Fibroblast of skin of scalp (primary cell): ENCODE results near the gene RGS10.

Experiments used
- DNase-seq: peaks from one replicate; pipeline ENCODE4 v3.0.0-alpha.2; 2013

Gene RGS10

DNA sequence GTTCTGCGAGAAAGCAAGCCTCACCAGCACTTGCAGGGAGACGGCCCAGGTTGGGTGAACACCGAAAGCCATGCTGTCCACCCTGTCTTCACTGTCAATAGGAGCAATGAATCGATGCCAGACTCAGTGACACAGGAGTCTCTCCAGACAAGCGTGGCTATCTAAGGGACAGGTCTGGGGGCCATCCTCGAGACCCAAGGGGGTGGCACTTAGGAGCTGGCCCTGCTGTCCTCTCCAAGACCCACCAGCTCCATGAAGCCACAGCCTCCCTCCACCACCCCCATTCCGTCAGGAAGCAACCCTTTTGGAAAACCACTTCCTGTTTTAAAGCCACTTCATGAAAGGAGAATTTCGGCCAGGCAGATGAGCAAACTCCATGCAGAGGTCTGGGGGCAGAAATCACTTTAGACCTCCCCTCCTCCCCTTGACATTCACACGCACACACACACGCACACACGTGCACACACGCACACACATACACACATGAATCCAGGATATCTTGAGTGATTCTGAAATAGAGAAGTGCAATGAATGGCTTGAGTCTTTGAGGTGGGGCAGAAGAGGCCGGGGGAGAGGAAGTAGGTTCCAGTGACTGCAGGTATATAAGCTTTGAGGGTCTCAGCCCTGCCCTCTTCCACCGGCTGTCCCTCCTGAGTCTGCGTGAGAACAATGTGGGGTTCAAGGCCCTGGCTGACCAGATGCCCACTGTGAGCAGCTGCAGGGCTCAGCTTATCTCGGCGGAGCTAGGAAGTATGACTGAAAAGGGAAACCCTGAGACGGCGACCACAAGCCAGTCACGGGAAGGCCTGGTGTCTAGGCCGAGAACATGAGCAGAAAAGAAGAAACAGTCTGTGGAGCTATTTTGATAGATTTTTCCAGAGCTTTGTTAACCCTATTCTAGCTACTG lies 25.0 kb downstream of the RGS10 start:
- peak; percentile 66 for DNase-seq

DNA sequence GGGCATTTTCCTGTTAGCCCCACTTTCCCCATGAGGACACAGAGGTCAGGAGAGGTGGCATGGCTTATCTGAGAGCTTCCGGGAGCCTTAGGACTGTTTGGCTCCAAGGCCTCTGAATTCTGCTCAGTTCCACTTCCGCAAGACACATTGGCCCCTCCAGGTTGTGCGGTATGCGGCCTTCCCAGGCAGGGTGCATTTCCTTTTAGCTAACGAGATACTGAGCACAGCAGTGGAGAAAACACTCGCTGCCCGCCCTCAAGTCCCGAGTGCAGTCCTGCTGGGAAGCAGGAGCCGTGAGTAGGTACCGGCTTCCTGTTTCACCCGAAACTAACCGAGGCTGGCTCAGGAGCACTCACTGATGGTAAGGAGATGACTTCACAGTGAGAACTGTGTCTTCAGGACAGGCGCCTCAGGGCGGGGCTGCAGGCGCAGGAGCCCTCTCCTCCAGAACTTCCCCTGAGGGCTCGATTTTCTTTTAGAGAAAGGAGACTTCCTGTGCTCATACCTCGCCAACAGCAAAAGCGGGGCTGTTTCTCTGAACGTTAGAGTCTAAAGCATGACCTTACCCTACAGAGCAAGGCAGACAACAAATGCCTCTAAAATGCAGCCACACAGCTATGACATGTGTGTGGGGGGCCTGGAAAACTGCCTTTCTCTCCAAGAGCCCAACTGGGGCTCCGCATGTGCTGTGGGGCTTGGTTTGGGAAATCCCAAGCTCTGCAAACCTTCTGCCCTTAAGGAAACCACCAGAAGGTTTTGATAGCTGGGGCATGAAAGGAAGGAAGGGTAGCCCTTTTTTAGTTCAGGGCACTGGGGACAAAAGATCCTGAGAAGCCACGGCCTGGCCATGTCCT lies 25.9 kb downstream of the RGS10 start:
- peak; percentile 41 for DNase-seq

DNA sequence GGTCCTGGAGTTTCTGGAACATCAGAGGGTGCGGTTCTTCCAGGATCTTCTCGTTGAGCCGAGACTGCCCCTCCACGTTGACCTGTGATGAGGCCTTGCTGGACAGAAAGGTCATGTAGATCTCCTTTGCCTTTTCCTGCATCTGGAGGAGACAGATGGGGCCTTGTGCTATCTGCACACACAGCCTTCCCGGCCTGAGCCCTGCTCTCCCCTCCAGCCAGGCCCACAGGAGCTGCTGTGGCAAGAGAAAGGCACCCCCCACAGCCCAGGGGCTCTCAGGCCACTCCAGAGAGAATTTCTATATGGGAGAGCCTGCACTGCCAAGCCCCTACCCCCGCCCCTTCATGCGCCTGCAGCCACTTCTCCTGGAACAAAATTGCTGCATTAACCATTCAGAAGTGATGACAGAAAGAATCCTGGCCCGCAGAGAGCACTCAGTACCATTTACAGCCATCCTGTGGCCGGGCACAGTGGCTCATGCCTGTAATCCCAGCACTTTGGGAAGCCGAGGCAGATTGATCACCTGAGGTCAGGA lies 26.9 kb downstream of the RGS10 start:
- no peak for DNase-seq

DNA sequence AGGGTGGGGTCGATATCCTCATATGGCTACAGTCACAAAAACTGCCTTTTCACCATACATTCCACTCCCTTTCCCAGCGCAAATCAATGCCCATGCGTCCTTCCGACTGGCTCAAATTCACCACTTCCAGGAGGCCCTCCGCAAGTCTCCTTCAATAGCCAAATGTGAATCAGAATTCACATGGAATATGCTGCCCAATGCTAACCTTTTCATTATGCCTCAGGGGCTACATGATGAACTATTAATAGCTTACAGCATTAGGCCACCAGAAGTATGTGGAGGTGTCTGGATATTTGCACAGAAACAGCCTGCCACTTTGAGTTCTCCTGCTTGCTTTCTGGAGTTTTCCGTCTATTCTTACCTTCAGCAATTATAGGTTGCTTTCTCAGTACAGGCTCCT lies 27.7 kb downstream of the RGS10 start:
- DNase-seq = no peak

DNA sequence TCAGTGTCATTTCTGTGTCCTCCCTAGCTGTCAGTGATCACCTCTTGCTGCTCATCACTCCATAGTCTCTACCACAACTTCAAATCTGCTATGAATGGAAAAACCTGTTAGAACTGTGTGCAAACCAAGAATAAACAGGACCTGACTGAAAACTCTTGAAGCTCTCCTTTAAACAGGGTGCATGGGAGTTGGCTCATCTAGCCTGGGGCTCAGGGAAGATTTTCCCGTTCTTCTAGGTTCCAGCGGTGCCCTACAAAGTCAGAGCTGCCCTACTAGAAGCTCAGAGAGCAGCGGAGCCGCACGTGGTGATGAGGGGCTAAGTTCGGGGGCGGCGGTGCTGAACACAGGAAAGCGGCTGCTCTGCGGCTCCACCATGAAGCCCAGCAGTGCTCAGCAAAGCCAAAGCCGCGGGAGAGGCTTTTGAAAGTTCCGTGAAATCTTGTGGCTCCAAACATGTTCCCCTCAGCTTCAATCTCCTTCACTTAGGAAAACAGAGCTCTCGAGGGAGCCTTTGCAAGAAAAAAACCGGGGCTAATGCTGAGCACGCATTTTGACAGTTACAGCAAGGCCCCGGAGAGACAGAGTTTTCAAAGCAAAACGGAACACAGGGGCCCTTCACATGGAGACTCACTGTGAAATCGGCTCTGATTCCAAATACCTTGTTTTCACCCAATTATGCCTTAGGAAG lies 30.5 kb downstream of the RGS10 start:
- no peak for DNase-seq

DNA sequence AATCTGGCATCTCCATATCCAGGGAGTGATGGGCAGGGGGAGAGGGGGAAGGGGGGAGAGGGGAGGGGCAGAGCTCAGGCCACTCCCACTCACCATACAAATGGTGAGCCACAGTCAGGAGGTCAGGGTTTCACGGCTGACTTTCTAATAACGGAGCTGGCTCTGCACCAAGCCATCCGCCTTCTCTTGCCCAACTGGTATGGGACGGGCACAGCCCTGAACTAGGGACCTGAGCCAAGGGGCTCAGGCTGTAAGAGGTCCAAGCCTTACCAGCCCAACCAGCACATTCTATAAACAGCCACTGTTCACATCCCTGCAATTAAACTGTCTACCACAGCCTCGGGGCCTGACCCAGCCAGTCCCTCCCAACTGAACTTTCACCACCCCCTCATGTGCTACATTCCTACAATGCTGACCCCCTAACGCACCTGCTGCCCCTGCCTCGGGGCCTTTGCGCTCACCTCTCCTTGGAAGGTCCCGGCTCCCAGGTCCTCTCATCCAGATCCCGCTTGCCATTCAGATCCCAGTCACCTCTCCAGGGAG lies 32.5 kb downstream of the RGS10 start:
- DNase-seq = no peak

DNA sequence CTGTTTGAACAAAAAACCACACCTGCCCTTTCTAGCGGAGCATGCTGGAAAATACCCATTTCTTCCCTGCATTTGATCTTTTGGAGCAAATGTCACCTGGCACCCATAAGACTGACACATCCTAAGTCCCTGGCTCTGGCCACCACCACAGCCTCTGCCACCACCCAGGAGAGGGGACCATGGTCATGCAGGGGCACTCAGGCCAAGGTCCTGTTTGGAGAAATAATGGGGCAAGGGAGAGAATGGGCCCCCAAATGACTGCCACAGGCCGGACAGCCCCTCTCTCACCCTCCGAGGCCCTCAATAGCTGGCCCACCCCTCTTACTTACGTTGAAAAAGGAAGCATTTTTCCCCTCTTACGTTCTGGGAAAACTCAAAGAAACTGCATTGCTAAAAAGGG lies 35.4 kb downstream of the RGS10 start:
- DNase-seq = no peak

DNA sequence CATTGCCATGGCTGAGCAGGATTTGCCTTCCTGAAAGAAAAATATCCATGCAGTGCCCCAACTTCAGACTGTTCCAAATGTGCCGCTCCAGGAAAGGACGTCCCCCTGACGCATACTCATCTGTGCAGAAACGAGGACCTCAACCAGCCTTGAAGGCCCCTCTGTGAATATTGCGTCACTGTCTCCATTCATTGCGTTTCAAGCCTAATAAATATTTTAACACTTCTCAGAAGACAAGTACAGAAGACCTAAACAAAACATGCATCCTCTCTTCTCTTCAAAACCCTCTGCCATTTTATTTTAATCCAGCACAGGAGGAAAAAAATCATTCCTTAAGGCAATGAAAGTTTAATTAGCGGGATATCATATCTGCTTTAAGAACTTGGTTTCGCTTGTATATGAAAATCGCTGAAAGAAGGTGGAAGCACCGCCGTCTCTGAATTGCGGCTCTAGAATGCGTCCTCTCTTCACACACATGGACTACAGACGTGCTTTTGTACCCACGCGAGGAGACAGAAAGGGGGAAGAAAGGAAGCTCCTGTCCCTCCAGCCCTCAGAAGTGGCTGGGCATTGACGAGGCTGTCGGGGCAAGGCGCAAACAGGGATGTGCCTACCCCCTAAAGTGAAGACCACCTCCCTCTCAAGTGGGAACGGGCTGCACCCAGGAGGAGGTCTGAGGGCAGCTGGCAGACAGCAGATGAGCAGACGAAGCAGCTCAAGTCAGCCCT lies 36.8 kb downstream of the RGS10 start:
- no peak for DNase-seq

DNA sequence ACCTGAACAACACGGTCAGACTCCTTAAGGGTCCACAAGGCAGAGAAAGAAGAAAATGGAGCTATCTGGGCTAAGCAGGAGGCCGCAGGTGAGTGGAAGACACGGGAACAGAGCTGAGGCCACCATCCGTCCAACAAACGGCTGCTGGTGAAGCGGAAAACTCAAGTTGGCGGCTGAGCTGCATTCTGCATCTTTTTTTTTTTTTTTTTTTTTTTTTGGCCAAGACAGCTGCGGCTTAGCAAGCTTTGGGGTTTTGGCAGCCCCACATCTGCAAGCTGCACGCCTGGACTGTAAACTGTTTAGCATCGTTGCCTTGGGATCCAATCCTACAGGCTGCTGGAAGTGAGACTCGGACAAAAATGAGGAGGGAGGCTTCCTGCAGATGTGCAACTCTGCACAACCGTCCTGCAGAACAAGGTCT lies 37.4 kb downstream of the RGS10 start:
- DNase-seq = no peak

DNA sequence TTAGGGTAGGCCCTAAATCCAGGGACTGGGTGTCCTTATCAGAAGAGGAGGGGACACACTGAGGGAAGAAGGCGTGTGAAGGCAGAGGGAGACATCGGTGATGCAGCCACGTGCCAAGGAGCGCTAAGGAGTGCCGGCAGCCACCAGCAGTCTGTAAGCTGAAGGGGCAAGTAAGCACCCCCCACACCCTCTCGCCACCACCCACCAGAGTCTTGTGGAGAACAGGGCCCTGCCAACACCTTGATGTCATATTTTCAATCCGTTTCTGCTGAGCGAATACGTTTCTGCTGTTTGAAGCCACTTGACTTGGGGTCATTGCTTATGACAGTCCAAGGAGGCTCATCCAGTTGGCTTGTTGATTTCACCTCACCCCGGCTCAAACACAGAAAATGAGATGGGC lies 37.9 kb downstream of the RGS10 start:
- no peak for DNase-seq

DNA sequence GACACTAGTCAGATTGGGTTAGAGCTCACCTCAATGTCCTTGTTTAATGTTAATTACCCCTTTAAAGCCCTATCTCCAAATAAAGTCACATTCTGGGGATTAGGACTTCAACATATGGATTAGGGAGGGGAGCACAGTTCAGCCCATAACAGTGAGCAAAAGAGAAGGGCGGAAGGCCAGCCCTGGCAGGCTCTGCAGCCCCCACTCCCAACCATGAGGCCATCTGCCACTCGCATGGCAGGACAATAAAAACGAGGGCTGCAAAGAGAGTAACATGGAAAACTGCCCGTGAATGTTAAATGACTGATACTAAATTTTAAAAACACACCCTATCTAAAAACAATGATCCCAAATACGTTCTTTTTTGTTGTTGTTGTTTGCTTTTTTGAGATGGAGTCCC lies 38.7 kb downstream of the RGS10 start:
- DNase-seq = no peak

DNA sequence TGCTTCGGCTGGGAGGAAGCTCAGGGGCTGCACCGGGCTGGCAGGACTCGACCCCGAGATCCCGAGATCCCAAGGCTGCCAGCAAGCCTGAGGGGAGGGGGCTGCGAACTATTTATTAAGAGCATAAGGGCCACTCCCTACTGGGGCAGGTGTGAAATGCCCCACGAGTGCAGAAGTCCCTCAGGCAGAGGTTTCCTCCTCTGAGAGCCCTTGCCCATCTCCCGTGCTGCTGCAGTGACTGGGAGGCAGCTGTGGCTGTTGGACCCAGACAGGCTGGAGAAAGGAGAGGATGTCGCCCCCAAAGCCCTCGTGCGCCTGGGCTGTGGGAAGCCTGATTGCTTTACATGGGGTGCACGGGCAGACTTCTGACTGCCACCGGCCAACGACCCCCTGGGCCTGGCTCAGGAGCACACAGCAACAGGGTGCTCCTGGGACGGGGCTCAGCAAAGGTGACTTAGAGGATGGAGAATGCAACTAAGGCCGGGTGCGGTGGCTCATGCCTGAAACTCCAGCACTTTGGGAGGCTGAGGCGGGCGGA lies 39.8 kb downstream of the RGS10 start:
- DNase-seq = no peak

DNA sequence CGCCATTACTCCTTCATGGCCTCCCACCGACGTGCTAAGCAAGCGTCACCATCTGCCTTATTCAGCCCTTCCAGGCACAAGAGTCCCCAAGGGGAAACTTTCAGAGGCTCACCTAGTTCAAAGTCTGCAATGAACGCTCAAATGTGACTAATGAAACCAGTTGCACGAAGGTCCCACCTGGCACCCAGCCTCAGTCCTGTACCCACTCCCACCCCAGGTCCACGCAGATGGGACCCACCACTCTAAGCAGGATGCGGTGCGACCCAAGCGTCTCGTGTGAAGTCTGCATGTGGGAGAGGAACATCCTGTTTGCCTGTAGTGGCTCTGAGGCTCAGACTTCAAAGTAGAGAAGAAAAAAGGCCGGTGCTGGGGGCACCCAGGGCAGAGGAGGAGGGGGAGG lies 40.3 kb downstream of the RGS10 start:
- no peak for DNase-seq

DNA sequence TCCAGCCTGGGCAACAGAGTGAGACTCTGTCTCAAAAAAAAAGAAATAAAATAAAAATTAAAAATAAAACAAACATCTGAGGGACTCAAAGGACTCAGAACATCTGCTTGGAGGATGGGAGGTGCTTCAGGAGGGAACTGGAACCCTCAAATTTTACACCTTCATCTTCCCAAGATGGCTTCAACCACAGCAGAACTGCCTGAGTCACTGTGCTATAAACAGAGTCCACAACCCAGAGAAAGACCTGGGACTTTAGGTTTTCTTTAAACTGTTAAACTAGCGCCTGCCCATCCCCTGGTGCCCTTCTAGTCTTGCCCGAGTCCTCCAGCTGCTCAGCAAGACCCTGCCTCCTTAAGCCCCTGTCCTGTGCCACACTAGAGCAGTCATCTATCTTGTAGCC lies 40.8 kb downstream of the RGS10 start:
- DNase-seq = no peak

DNA sequence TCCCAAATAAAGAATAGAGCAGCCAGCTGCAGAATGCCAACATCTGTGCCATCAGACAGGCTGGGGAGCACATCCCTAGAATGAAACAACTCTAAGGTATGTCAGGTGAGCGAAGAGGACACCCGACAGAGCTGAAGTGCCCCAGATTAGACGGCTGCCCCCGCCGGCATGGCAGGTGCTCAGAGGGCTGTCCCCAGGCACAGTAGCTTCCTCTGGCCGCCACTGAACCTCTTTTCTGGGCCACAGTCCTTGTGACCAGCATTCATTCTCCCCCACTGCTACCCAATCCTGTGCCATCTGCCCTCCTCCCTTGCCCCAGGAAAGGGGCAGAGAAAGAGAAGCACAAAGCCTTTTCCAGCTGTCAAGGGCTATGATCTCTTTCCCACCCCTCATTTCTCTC lies 41.7 kb downstream of the RGS10 start:
- no peak for DNase-seq

DNA sequence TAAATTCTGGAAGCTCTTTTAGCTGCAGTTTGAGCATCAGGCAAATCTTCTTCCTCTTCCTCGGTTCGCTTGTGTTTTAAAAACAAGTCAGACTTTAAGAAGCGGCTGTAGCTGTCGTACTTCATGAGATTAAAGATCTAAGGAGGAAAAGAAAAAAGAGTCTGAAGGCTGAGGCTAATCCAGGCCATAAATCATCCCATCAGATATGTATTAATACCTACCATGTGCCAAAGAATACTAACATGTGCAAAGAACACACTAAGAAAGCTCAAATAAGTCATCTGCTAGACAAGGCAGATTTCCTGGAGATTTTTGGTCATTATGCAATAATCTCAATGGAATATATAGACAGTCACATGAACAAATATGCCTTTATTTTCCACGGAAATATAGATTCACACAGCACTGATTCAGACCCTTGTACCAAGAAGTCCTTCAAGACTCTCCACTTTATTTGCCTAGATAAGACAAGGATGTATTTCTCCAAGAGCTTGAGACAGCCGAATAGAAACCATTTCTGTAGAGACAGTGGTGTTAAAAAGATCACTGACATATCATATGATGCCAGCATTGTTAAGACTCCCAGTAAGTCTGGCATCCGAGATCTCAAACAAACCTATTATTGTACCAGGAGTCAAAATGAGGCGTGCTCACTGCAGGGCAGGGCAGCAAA lies 42.3 kb downstream of the RGS10 start:
- DNase-seq = peak; percentile 14

DNA sequence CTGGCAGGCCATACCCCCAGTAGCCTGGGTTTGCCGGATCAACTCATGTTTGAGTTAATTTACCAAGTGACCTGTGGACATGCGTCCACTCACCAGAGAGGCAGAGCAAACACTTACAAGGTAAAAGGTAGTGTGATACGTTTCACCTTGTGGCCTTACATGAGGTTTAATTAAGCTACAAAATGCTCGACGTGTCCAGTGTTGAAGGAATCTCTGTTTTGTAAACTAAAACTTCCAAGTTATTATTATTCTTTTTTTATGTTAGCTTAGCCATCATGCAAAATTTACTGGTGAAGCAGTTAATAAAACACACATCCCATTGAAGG lies 42.9 kb downstream of the RGS10 start:
- no peak for DNase-seq

DNA sequence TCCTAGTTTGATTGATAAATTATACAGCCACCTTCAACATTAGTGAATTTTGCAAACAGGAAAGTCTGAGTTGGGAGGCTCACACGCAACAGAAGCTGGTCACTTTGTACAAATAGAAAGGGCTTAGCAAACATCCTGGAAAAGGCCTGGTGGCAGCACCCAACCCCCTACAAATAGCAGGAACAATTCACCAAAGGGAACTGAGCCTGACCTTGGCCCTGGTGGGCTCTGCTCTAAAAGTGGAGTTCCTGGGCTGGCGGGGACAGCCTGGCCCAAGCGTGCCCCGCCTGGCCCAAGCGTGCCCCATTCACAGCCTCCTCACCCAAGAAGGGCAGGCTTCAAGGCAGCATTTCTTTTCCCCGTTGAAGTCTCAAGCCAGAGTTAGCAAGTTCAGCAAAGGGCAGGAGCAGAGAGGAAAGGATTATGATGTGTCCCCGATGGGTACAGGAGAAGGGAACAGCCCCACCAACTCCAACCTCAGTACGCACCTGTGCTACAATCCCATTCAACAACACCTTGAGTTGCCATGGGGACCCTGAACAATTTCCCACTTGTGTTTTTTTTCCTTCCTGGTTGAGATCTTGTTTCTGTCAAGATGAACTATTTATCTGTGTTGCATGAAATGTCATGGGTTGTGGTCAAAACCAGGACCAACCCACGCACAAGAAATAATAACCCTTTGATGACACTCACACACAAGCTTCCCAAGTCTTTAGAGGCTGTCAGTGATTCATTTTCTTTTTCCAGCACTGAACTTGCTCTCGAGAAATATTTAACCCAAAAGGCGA lies 43.4 kb downstream of the RGS10 start:
- DNase-seq = no peak

DNA sequence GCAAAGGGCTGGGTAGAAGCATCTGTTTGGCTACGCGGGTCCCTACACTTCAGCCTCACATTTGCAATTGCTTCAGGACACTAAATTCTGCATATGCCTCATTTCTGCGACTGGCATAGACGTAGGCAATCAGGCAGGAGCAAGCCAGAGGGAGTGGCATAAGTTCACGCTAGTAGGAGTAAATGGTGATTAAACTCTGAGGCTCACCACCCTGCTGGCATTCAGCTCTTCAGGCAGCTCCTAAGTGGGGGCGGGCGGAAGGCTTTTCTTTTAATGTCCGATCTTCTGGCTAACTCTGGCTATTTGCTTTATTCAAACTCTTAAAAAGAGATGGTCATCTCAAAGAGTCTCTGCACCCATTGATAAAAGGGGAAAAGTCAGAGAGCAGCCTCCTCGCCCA lies 45.3 kb downstream of the RGS10 start:
- no peak for DNase-seq

DNA sequence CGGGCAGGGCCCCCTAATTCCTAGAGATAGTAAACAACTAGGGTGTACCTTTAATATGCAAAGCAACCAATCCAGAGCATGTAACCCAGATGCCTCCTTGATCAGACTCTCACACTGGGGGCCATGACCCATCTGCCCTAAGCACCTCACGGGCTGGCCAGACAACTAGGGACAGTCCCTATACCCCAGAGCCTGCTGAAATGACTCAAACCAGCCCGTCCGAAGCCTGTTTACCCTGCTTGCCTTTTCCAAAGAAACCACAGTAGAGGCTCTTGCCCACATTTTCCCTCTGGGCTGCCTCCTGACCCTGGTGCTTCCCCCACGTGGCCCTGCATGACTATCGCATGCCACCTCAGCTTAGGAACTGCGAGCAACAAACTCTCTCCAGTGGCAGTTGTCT lies 46.2 kb downstream of the RGS10 start:
- DNase-seq = no peak
